SK-N-SH (cell line): ENCODE results near the gene SLC24A3. TPM values are rescaled to one million over a fixed set of nuclear protein-coding genes. Genes with fewer than 3 reads are reported as not detected.

ENCODE experiments used
- CTCF ChIA-PET: fragments of 300-600, 350-600 bp; formaldehyde crosslinking; extraction: SDS; loops from one replicate; lab custom pipeline; 2021; lab: Yijun Ruan, JAX
- POLR2A ChIA-PET: fragments of 350-600 bp; sonication (Branson Sonifier 250); formaldehyde crosslinking; extraction: SDS; loops from one replicate; lab custom pipeline; 2020; ENCODE audit warnings: antibody characterized with exemption, inconsistent platforms; lab: Yijun Ruan, JAX
- DNase-seq: peaks from one replicate; pipeline ENCODE4 v3.0.0; 2012
- H2AFZ ChIP-seq: fragments of 200-600 bp; sonication (generic); 2 replicates; pipeline ENCODE4 v1.8.1; 2016; ENCODE audit warnings: antibody characterized with exemption, mild to moderate bottlenecking, low read depth
- H3F3A ChIP-seq: fragments of 200-600 bp; sonication (generic); replicated peaks from 2 replicates; pipeline ENCODE3; 2016; ENCODE audit warnings: antibody characterized with exemption, mild to moderate bottlenecking; ENCODE audit not compliant: insufficient read depth
- H3K27ac ChIP-seq, 2 experiments: fragments of 200-500 bp in 1 of 2; fragments of 200-600 bp in 1 of 2; sonication (Bioruptor generic) in 1 of 2; sonication (generic), shearing (Covaris generic) in 1 of 2; 2 replicates each; pipeline versions ENCODE4 v1.5.1 to v1.6.1; 2014 to 2016; ENCODE audit warnings: low read depth in 2 of 2, inconsistent platforms in 1 of 2, low read length in 1 of 2, mild to moderate bottlenecking in 1 of 2, mixed read lengths in 1 of 2
- H3K27me3 ChIP-seq: fragments of 200-600 bp; sonication (generic), shearing (Covaris generic); 2 replicates; pipeline ENCODE4 v1.6.1; 2016; ENCODE audit warnings: mixed run types; ENCODE audit not compliant: insufficient read depth
- H3K36me3 ChIP-seq, 2 experiments: fragments of 200-500 bp in 1 of 2; fragments of 200-600 bp in 1 of 2; sonication (Bioruptor generic) in 1 of 2; sonication (generic) in 1 of 2; replicated peaks in 1 of 2; 2 replicates each; pipeline versions ENCODE3 to v1.5.1; 2014 to 2016; ENCODE audit warnings: low read length in 1 of 2, mild to moderate bottlenecking in 1 of 2; ENCODE audit not compliant: insufficient read depth in 2 of 2, control insufficient read depth in 1 of 2
- H3K4me1 ChIP-seq, 2 experiments: fragments of 200-500 bp in 1 of 2; fragments of 200-600 bp in 1 of 2; sonication (Bioruptor generic) in 1 of 2; sonication (generic), shearing (Covaris generic) in 1 of 2; 2 replicates each; pipeline versions ENCODE4 v1.5.1 to v1.6.1; 2014 to 2016; ENCODE audit warnings: low read depth in 1 of 2, low read length in 1 of 2, mixed run types in 1 of 2; ENCODE audit not compliant: insufficient read depth in 2 of 2, control insufficient read depth in 1 of 2
- H3K4me2 ChIP-seq: fragments of 200-600 bp; sonication (generic), shearing (Covaris generic); 2 replicates; pipeline ENCODE4 v1.6.1; 2017; ENCODE audit warnings: mixed run types
- H3K4me3 ChIP-seq, 2 experiments: fragments of 200-500 bp in 1 of 2; fragments of 200-600 bp in 1 of 2; sonication (Bioruptor generic) in 1 of 2; sonication (generic), shearing (Covaris generic) in 1 of 2; 2 replicates each; pipeline versions ENCODE4 v1.5.1 to v1.8.1; 2014 to 2016; ENCODE audit warnings: low read depth in 2 of 2, inconsistent platforms in 1 of 2, low read length in 1 of 2, mild to moderate bottlenecking in 1 of 2, mixed read lengths in 1 of 2, moderate library complexity in 1 of 2
- H3K79me2 ChIP-seq: fragments of 200-600 bp; sonication (generic); 2 replicates; pipeline ENCODE4 v1.8.1; 2017; ENCODE audit warnings: mild to moderate bottlenecking; ENCODE audit not compliant: insufficient read depth
- H3K9ac ChIP-seq: fragments of 200-600 bp; sonication (generic); 2 replicates; pipeline ENCODE4 v1.6.1; 2017; ENCODE audit warnings: mixed run types
- H3K9me2 ChIP-seq: fragments of 200-600 bp; sonication (generic); 2 replicates; pipeline ENCODE4 v1.6.1; 2017; ENCODE audit warnings: mixed run types
- H3K9me3 ChIP-seq: fragments of 200-600 bp; sonication (generic); 2 replicates; pipeline ENCODE4 v1.6.1; 2017; ENCODE audit warnings: mixed run types, mild to moderate bottlenecking, moderate library complexity
- H4K20me1 ChIP-seq: fragments of 200-600 bp; sonication (generic); 2 replicates; pipeline ENCODE4 v1.6.1; 2017; ENCODE audit warnings: mild to moderate bottlenecking, mixed run types; ENCODE audit not compliant: insufficient read depth
- CHD2 ChIP-seq: fragments of 150-350 bp; IDR thresholded peaks from 2 replicates; pipeline ENCODE4 v1.6.1; 2018; ENCODE audit warnings: low read length; ENCODE audit not compliant: partially characterized antibody
- EZH2phosphoT487 ChIP-seq: fragments of 200-600 bp; sonication (generic); IDR thresholded peaks from 2 replicates; pipeline ENCODE4 v1.6.1; 2017; ENCODE audit warnings: low read depth, mixed run types, mild to moderate bottlenecking, antibody characterized with exemption, moderate library complexity, borderline replicate concordance
- FOSL2 ChIP-seq: IDR thresholded peaks from 2 replicates; pipeline ENCODE4 v1.4.0; 2012; ENCODE audit warnings: low read depth, mild to moderate bottlenecking, moderate library complexity, borderline replicate concordance
- GABPA ChIP-seq: IDR thresholded peaks from 2 replicates; pipeline ENCODE4 v1.4.0; 2012; ENCODE audit warnings: low read depth, mild to moderate bottlenecking
- GATA2 ChIP-seq: sonication (generic); formaldehyde crosslinking; IDR thresholded peaks from 2 replicates; pipeline ENCODE4 v1.5.0; 2020; ENCODE audit warnings: mild to moderate bottlenecking, missing genetic modification reagents
- NRF1 ChIP-seq: IDR thresholded peaks from 2 replicates; pipeline ENCODE4 v1.6.1; 2012; ENCODE audit warnings: low read depth, mild to moderate bottlenecking, low read length
- POLR2AphosphoS5 ChIP-seq: IDR thresholded peaks from 2 replicates; pipeline ENCODE4 v1.6.1; 2012; ENCODE audit warnings: low read depth, low read length
- RAD21 ChIP-seq: IDR thresholded peaks from 2 replicates; pipeline ENCODE4 v1.6.1; 2012; ENCODE audit warnings: mild to moderate bottlenecking, low read length
- RXRA ChIP-seq: IDR thresholded peaks from 2 replicates; pipeline ENCODE4 v1.4.0; 2012; ENCODE audit warnings: low read depth, mild to moderate bottlenecking, borderline replicate concordance
- SIN3A ChIP-seq: IDR thresholded peaks from 2 replicates; pipeline ENCODE4 v1.6.1; 2012; ENCODE audit warnings: low read depth, mild to moderate bottlenecking, low read length, moderate library complexity, borderline replicate concordance
- SMC3 ChIP-seq: IDR thresholded peaks from 2 replicates; pipeline ENCODE4 v1.6.1; 2012; ENCODE audit warnings: low read depth, low read length, improper control_type of control experiment
- TAF1 ChIP-seq: IDR thresholded peaks from 2 replicates; pipeline ENCODE4 v1.6.1; 2012; ENCODE audit warnings: low read depth, mild to moderate bottlenecking, low read length, moderate library complexity, borderline replicate concordance
- USF1 ChIP-seq: IDR thresholded peaks from 2 replicates; pipeline ENCODE4 v1.4.0; 2012; ENCODE audit warnings: low read depth, borderline replicate concordance
- YY1 ChIP-seq: IDR thresholded peaks from 2 replicates; pipeline ENCODE4 v1.4.0; 2012; ENCODE audit warnings: low read depth, mild to moderate bottlenecking
- WGBS: methylation state at CpG from one replicate; pipeline ENCODE4 v1.1.6; 2017; ENCODE audit warnings: low lambda C conversion rate; 5-methylcytosine and 5-hydroxymethylcytosine counted together
- polyA plus RNA-seq, 3 experiments: library from polyadenylated mRNA; depleted of rRNA; stranded (reverse); fragments of >200 nt; gene quantifications; 2 replicates each; pipeline ENCODE4 v1.2.3, GENCODE V29; 2012
- TF ChIP-seq, protein P1 (sequence below): fragments of 150-350 bp; IDR thresholded peaks from 2 replicates; pipeline ENCODE4 v1.6.1; 2016; ENCODE audit warnings: mild to moderate bottlenecking, low read depth, low read length
- TF ChIP-seq, protein P2 (sequence below): IDR thresholded peaks from 2 replicates; pipeline ENCODE4 v1.6.1; 2012; ENCODE audit warnings: mild to moderate bottlenecking, low read depth, low read length, moderate library complexity
- TF ChIP-seq, protein P3 (sequence below): fragments of 200-600 bp; sonication (generic); IDR thresholded peaks from 2 replicates; pipeline ENCODE4 v1.6.1; 2017; ENCODE audit warnings: antibody characterized with exemption, mild to moderate bottlenecking, moderate library complexity

The SLC24A3 gene
- polyA plus RNA-seq, 1 of the 3 experiments (the other 2 are of a cell fraction) = not detected

GRCh38 chr20:19275038-19275629 is 62.7 kb downstream of the SLC24A3 start:
- TF ChIP-seq FOSL2 (no peak), POLR2AphosphoS5 (no peak), NRF1 (no peak), CHD2 (no peak), RAD21 (no peak), USF1 (no peak), SIN3A (no peak), GATA2 (CRISPR knock-in tag) (no peak), EZH2phosphoT487 (no peak)
- TF ChIP-seq, protein P1, sequence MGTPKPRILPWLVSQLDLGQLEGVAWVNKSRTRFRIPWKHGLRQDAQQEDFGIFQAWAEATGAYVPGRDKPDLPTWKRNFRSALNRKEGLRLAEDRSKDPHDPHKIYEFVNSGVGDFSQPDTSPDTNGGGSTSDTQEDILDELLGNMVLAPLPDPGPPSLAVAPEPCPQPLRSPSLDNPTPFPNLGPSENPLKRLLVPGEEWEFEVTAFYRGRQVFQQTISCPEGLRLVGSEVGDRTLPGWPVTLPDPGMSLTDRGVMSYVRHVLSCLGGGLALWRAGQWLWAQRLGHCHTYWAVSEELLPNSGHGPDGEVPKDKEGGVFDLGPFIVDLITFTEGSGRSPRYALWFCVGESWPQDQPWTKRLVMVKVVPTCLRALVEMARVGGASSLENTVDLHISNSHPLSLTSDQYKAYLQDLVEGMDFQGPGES = no peak
- TF ChIP-seq, protein P2, sequence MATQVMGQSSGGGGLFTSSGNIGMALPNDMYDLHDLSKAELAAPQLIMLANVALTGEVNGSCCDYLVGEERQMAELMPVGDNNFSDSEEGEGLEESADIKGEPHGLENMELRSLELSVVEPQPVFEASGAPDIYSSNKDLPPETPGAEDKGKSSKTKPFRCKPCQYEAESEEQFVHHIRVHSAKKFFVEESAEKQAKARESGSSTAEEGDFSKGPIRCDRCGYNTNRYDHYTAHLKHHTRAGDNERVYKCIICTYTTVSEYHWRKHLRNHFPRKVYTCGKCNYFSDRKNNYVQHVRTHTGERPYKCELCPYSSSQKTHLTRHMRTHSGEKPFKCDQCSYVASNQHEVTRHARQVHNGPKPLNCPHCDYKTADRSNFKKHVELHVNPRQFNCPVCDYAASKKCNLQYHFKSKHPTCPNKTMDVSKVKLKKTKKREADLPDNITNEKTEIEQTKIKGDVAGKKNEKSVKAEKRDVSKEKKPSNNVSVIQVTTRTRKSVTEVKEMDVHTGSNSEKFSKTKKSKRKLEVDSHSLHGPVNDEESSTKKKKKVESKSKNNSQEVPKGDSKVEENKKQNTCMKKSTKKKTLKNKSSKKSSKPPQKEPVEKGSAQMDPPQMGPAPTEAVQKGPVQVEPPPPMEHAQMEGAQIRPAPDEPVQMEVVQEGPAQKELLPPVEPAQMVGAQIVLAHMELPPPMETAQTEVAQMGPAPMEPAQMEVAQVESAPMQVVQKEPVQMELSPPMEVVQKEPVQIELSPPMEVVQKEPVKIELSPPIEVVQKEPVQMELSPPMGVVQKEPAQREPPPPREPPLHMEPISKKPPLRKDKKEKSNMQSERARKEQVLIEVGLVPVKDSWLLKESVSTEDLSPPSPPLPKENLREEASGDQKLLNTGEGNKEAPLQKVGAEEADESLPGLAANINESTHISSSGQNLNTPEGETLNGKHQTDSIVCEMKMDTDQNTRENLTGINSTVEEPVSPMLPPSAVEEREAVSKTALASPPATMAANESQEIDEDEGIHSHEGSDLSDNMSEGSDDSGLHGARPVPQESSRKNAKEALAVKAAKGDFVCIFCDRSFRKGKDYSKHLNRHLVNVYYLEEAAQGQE = no peak
- peaks cover 21% of the 10 kb centered on the region; the same call in 1 of the 2 replicates for H3K27me3 ChIP-seq
- H3K36me3 ChIP-seq = no peaks in the 10 kb centered on the region
- no peak overlapping the region for H3K9ac ChIP-seq
- WGBS = 7% methylated on average over 3 of the region's 3 CpGs
- ChIA-PET POLR2A (no interaction called here), CTCF (interaction anchor here (0.7 to 1.5 kb wide), 3 partner anchors 13 to 70 kb away, joined by 3 to 4 read pairs (median 3); no protein-coding TSS in a partner anchor)
- no peaks in the 10 kb centered on the region for H3K9me3 ChIP-seq
- no peak overlapping the region for H3K27ac ChIP-seq
- H3K9me2 ChIP-seq = no peaks in the 10 kb centered on the region
- no peaks in the 10 kb centered on the region for H3F3A ChIP-seq
- no peak for DNase-seq
- H3K4me2 ChIP-seq = no peak overlapping the region
- H3K79me2 ChIP-seq = no peaks in the 10 kb centered on the region
- H4K20me1 ChIP-seq = no peaks in the 10 kb centered on the region
- no peak overlapping the region for H2AFZ ChIP-seq
- H3K4me1 ChIP-seq = no peaks in the 10 kb centered on the region; a peak in 1 of 4 replicates
- no peak overlapping the region for H3K4me3 ChIP-seq

- H3K79me2 ChIP-seq = no peaks in the 10 kb centered on the region
- H3K4me2 ChIP-seq = no peak overlapping the region
- no peak for TF ChIP-seq GATA2 (CRISPR knock-in tag)
- TF ChIP-seq EZH2phosphoT487 = no peak
- TF ChIP-seq, protein P3, sequence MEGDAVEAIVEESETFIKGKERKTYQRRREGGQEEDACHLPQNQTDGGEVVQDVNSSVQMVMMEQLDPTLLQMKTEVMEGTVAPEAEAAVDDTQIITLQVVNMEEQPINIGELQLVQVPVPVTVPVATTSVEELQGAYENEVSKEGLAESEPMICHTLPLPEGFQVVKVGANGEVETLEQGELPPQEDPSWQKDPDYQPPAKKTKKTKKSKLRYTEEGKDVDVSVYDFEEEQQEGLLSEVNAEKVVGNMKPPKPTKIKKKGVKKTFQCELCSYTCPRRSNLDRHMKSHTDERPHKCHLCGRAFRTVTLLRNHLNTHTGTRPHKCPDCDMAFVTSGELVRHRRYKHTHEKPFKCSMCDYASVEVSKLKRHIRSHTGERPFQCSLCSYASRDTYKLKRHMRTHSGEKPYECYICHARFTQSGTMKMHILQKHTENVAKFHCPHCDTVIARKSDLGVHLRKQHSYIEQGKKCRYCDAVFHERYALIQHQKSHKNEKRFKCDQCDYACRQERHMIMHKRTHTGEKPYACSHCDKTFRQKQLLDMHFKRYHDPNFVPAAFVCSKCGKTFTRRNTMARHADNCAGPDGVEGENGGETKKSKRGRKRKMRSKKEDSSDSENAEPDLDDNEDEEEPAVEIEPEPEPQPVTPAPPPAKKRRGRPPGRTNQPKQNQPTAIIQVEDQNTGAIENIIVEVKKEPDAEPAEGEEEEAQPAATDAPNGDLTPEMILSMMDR = no peak
- TF ChIP-seq, protein P1 = no peak
- no peak for TF ChIP-seq RXRA
- TF ChIP-seq YY1 = no peak
- TF ChIP-seq GABPA = no peak
- no peak for TF ChIP-seq SMC3
- no peak for TF ChIP-seq NRF1
- TF ChIP-seq TAF1 = no peak
Observed at GRCh38 chr20:19275630-19276071, 63.2 kb downstream of the SLC24A3 start.

More at GRCh38 chr20:19275630-19276071, 63.2 kb downstream of the SLC24A3 start:
- CTCF ChIA-PET = interaction anchor here (0.7 to 1.5 kb wide), 3 partner anchors 14 to 70 kb away, joined by 3 to 4 read pairs (median 3); no protein-coding TSS in a partner anchor
- no peaks in the 10 kb centered on the region for H3K9me2 ChIP-seq
- no peaks in the 10 kb centered on the region; a peak in 1 of 4 replicates for H3K4me1 ChIP-seq
- no peaks in the 10 kb centered on the region for H4K20me1 ChIP-seq
- H2AFZ ChIP-seq = no peak overlapping the region
- no peaks in the 10 kb centered on the region for H3K9me3 ChIP-seq
- WGBS = 1% methylated on average over 7 of the region's 7 CpGs
- no peaks in the 10 kb centered on the region for H3K36me3 ChIP-seq
- no peak overlapping the region for H3K27ac ChIP-seq
- no peaks in the 10 kb centered on the region for H3F3A ChIP-seq
- H3K4me3 ChIP-seq = no peak overlapping the region
- no peak overlapping the region for H3K9ac ChIP-seq
- H3K27me3 ChIP-seq = peaks cover 24% of the 10 kb centered on the region; the same call in 1 of the 2 replicates
- no peak for DNase-seq
- POLR2A ChIA-PET = no interaction called here
